22Rv1 (cell line): ENCODE results near the gene KCNK10.

Experiments used
- H3K27ac ChIP-seq: fragments of 450-650 bp; 2 replicates; pipeline ENCODE4 v1.5.1; 2017
- ZFX ChIP-seq: fragments of 450-650 bp; IDR thresholded peaks from 2 replicates; pipeline ENCODE4 v1.6.1; 2017; ENCODE audit warnings: antibody characterized with exemption, borderline replicate concordance
- TF ChIP-seq, protein P1 (sequence below): fragments of 450-650 bp; IDR thresholded peaks from 2 replicates; pipeline ENCODE4 v1.5.1; 2017; ENCODE audit warnings: mild to moderate bottlenecking

Gene KCNK10

DNA sequence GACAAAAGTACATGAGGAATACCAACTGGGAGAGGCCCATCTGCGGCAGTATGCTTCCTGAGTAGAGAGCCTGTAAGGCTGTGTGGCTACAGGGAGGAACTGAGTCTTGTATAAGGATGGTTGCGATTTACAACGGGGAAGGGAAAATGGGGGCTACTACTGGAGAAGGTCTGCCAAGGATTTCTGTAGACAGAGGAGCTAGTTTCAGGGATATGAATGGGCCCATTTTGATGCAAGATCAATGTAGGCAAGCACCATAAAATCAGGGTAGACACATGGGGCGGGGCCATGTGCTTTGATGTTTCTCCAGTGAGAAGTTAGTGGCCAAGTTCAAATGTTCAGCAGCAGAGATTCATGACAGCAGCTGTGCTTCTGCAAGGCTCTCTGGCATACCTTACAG lies 168.7 kb downstream of the KCNK10 start:
- TF ChIP-seq, protein P1, sequence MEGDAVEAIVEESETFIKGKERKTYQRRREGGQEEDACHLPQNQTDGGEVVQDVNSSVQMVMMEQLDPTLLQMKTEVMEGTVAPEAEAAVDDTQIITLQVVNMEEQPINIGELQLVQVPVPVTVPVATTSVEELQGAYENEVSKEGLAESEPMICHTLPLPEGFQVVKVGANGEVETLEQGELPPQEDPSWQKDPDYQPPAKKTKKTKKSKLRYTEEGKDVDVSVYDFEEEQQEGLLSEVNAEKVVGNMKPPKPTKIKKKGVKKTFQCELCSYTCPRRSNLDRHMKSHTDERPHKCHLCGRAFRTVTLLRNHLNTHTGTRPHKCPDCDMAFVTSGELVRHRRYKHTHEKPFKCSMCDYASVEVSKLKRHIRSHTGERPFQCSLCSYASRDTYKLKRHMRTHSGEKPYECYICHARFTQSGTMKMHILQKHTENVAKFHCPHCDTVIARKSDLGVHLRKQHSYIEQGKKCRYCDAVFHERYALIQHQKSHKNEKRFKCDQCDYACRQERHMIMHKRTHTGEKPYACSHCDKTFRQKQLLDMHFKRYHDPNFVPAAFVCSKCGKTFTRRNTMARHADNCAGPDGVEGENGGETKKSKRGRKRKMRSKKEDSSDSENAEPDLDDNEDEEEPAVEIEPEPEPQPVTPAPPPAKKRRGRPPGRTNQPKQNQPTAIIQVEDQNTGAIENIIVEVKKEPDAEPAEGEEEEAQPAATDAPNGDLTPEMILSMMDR, result no peak
- TF ChIP-seq ZFX, result no peak
- no peak overlapping the region for H3K27ac ChIP-seq

DNA sequence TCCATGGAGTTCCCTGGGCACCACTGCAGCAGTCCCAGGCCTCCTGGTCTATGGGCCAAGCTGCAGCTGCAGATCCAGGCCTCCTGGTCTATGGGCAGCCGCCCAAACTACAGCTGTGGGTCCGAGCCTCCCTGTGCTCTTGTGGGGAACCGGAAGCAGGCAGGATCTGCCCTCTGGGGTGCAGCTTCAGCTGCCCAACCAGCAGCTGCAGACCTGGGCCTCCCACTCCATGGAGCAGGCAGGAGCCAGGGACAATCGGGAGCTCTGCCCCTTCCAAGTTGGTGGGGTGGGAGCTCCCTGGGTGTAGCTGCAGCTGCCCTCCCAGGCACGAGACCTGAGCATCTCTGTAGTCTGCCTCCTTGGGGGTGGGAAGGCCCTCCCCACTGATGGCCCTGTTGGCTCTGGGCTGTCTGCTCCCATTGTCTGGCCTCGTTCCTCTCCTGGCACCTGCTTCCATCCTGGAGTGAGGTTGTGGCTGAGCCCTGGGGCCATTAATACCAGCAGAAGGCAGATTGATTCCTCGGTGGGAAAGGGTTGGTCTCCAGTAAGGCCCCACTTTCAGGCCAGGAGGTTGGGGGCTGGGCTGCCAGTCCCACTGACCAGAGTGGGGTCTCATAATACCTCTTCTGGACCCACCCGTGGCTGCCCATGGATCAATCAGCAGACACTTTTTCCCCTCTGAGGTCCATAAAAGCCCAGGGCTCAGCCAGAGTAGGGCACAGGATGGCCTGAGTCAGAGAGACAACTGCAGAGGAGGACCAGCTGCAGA lies 176.0 kb downstream of the KCNK10 start:
- TF ChIP-seq, protein P1, result no peak
- no peak for TF ChIP-seq ZFX
- no peak overlapping the region for H3K27ac ChIP-seq

DNA sequence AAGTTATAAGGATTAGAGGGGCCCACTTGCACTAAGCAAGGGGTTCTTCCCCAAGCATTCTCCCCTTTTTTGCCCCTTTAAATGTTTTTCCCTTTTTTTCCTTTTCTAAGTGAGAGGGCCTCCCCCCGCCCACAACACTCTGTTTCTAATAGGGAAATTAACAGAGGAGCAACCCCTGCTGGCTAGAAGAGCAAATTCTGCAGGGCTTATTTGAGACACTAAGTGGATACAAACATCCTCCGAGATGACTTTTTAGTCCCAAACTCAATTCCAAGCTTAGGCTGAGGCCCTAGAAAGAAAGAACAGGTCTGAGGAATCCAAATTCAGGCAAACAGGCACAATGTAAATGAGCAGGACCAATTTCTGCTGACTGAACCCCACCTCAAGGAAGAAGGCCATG lies 179.3 kb downstream of the KCNK10 start:
- no peak overlapping the region for H3K27ac ChIP-seq
- TF ChIP-seq, protein P1, result no peak
- no peak for TF ChIP-seq ZFX

DNA sequence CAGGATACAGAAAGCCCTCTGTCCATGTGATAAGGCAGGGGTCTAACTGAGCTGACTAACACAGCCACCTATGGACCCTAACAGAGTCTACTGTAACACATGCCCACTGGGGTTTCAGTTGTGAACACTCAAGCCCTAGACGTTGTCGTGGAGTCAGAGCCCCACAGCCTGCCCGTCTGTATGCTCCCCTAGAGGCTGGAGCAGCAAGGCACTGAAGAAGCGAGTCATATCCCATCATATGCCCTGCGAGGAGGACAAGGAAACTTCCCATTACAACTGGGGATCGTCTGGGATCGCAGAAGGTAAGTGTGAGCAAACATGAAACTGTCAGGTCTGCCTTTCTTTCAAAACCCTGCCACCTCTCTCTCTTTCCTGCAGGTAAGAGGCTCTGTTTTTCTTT lies 180.1 kb downstream of the KCNK10 start:
- TF ChIP-seq ZFX, result no peak
- TF ChIP-seq, protein P1, result no peak
- no peak overlapping the region for H3K27ac ChIP-seq

DNA sequence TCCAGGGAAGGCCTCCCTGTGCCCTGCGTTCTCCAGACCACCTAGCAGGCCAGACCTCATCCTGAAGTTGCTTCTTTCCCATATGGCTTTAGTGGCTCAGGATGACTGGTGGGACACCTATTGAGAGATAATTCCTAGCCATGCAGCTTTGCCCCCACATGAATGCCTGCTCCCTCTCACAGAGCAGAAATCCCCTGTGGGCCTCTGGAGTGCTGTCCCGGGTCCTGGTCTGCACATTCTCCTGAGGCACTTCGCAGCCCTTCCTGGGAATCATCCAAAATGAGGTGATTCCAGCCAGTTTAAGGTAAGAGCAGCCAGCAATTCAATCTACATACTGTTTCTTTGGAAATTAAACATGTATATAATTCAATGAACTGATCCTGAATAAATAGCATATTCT lies 182.2 kb downstream of the KCNK10 start:
- no peak overlapping the region for H3K27ac ChIP-seq
- TF ChIP-seq ZFX, result no peak
- TF ChIP-seq, protein P1, result no peak

DNA sequence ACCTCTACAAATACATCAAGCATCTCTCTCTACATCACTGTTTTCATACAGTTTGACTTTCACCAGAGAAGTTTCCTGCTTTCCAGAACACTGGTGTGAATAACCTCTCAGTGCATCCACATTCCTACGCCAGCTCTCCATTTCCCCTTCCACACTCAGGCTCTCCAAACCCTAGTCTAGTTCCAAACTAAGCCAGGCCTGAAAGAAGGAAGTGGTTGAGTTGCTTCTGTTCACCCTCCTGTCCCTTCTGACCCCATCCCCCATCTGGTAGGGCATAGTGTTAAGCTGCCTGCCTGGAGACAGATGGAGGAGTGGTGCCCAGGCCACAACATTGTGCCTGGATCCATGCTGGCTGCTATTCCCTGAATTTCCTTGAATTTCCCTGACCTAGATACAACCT lies 185.7 kb downstream of the KCNK10 start:
- TF ChIP-seq, protein P1, result no peak
- no peak for TF ChIP-seq ZFX
- H3K27ac ChIP-seq, result no peak overlapping the region
